Caki2 (cell line): ENCODE data around the gene CDK8. TPM values are rescaled to one million over a fixed set of nuclear protein-coding genes. Genes with fewer than 3 reads are reported as not detected.
"Not testable (repeated sequence)": the region's sequence is repeated elsewhere in the genome, so short reads cannot be mapped to it uniquely, and the experiment has no call there.

Source experiments
- DNase-seq: peaks from one replicate; pipeline ENCODE4 v3.0.0-alpha.2; 2015; ENCODE audit warnings: low read depth
- in situ Hi-C: cut with HindIII; loops from 2 replicates; pipeline ENCODE4 v1.10.0; 2016; ENCODE audit warnings: low sequenced_read_pairs, low pct_unique_long_range_greater_than_20kb, mixed read lengths
- total RNA-seq: library from RNA; depleted of rRNA; stranded (reverse); fragments of >200 nt; shearing (Covaris generic); gene quantifications from 2 replicates; pipeline ENCODE4 v1.2.3, GENCODE V29; 2014; ENCODE audit warnings: low replicate concordance

CDK8 gene
- total RNA-seq, 1 experiment from 2014 or later = 12.7 TPM

- no peak for DNase-seq
- in situ Hi-C loops = no loop called here
Measured at GRCh38 chr13:26247608-26248007, 6.3 kb upstream of the CDK8 start.

- in situ Hi-C loops = no loop called here
- DNase-seq = no peak
Measured at GRCh38 chr13:26249551-26249950, 4.4 kb upstream of the CDK8 start.

- in situ Hi-C loops, DNase-seq: not testable (repeated sequence)
Measured at GRCh38 chr13:26252006-26252405, 1.9 kb upstream of the CDK8 start.

GRCh38 chr13:26253262-26253786, 605 bp upstream of the CDK8 start:
- DNase-seq = no peak
- in situ Hi-C loops = no loop called here

GRCh38 chr13:26254583-26255111, 718 bp downstream of the CDK8 start:
- DNase-seq = peak; percentile 30
- in situ Hi-C loops = no loop called here

DNA sequence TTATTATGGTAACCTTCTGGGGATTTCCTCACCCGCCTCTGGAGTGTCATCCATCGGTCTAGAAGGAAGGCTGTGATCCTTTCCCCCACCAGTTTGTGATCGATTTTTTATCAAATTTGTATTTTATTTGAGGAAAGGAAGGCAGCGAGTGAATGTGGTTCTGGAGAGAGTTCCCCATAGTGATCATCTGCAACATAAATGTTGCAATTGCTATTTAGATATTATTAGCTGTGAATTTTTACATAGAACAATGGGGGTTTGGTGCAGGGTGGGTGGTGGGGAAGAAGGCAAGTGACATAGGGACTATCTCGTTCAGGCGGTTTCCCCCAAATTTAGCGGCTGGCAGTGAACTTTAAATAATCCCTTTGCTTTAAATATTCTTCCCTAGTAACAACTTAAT, 1.2 kb downstream of the CDK8 start:
- DNase-seq = peak; percentile 1

DNA sequence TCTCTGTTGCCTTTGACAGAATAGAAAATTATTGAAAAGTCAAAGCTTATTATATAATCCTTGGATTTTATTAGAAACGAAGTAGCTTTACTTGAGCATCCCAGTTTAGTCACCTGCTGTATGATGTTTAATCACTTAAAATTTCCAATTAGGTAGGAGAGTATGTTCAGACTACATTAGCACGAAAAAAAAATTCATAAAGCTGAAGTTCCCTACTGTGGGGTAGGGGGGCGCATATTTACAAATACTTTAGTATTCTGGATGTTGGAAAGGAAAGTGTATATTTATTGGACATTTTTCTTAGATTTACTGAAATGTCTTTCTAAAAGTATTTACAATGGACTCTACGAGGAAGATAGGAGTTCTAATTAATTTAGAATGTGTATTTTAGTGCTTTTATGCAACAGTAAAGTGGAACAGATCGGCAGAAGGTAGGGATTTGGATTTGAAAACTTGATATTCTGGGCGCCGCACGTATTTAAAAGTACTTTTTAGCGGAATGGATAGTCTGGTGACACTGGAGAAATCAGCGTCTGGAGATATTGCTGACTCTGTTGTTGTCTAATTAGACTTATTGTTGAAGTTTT, 1.9 kb downstream of the CDK8 start:
- no peak for DNase-seq
- in situ Hi-C loops = no loop called here

More for the DNA sequence above, 1.2 kb downstream of the CDK8 start:
- in situ Hi-C loops = no loop called here

- no peak for DNase-seq
- in situ Hi-C loops = no loop called here
Measured at GRCh38 chr13:26257049-26257448, 3.1 kb downstream of the CDK8 start.

DNA sequence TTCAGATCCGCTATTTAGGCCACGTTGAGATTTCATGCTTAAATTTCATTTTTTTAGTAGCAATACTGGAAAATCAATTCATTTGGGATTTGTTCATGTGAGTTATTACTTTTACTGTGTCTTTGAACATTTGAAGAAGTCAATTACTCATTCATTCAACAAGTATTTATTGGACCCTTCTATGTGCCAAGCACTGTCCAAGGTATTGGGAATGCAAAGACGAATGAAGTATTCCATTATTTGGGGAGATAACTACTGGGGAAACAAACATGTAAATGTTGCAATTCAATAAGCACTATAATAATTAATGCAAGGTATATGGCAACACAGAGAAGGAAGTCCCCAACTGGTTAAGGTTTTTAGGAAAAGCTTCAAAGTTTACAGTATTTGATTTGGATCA, 5.7 kb downstream of the CDK8 start:
- DNase-seq = no peak
- in situ Hi-C loops = no loop called here

GRCh38 chr13:26262156-26262555, 8.2 kb downstream of the CDK8 start:
- in situ Hi-C loops = no loop called here
- DNase-seq = no peak

DNA sequence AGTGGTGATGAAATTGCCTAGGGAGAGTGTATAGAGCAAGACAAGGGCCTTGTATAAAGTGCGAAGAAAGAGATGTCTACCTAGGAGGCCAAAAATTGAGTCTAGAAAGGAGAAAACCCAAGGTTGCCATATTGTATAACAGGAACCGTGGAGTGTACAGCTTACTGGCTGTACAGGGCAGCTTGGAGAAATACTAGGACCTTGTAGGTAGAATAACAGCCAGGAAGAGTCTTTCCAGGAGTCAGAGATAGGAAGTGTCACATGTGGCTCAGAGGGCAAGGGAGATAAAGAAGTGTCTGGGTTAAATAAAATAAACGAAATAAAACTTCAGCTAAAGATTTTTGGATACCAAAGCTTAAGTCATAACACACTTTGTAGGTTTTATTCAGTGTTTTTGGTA, 12.4 kb downstream of the CDK8 start:
- DNase-seq = no peak
- in situ Hi-C loops = no loop called here

DNA sequence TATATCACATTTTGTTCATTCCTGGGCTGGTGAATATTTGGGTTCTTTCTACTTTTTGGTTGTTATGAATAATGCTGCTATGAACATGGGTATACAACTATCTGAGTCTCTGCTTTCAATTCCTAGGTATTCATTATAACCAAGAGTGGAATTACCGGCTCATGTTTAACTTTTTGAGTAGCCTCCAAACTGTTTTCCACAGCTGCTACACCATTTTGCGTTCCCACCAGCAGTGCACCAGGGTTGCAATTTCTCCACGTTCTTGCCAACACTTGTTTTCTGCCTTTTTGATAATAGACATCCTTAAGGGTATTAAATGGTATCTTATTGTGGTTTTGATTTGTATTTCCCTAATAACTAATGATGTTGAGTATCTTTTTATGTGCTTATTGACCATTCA, 16.8 kb downstream of the CDK8 start:
- in situ Hi-C loops = no loop called here
- DNase-seq = no peak

GRCh38 chr13:26272621-26273020, 18.7 kb downstream of the CDK8 start:
- no peak for DNase-seq

GRCh38 chr13:26280295-26280694, 26.4 kb downstream of the CDK8 start:
- in situ Hi-C loops = no loop called here
- DNase-seq = no peak

More at GRCh38 chr13:26272621-26273020, 18.7 kb downstream of the CDK8 start:
- in situ Hi-C loops = no loop called here

DNA sequence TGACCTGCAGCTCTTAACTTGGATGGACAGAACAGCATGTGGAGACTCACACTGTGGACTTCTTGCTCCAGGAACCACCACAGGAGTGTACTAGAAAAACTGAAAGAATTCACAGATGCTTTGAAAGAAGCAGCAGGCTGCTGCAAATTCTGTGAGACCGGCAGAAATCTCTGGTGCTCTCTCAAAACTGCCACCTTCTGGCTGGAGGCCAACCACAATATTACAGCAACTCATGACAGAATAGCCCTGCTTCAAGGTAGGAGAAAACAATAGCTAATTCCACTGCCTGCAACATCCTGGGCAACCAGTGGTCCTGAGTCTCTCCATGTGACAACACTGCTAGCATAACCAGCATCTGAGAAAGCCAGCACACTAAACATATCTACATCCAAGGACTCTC, 26.9 kb downstream of the CDK8 start:
- in situ Hi-C loops = no loop called here
- DNase-seq = no peak

DNA sequence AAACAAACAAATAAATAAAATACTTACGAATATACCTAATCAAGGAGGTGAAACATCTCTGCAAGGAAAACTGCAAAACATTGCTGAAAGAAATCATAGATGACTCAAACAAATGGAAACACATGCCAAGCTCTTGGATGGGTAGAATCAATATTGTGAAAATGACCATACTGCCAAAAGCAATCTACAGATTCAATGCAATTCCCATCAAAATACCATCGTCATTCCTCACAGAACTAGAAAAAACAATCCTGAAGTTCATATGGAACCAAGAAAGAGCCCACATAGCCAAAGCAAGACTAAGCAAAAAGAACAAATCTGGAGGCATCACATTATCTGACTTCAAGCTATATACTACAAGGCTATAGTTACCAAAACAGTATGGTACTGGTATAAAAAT, 32.0 kb downstream of the CDK8 start:
- in situ Hi-C loops, DNase-seq: not testable (repeated sequence)

DNA sequence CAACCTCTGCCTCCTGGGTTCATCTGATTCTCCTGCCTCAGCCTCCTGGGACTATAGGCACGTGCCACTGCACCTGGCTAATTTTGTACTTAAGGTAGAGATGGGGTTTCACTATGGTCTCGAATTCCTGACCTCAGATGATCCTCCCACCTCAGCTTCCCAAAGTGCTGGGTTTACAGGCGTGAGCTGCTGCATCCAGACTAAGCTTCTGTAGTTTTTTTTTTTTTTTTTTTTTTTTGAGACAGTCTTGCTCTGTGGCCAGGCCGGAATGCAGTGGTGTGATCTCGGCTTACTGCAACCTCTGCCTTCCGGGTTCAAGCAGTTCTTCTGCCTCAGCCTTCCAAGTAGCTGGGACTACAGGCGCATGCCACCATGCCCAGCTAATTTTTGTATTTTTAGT, 34.9 kb downstream of the CDK8 start:
- in situ Hi-C loops, DNase-seq: not testable (repeated sequence)

- in situ Hi-C loops = no loop called here
- DNase-seq = no peak
Measured at GRCh38 chr13:26295812-26296211, 41.9 kb downstream of the CDK8 start.

DNA sequence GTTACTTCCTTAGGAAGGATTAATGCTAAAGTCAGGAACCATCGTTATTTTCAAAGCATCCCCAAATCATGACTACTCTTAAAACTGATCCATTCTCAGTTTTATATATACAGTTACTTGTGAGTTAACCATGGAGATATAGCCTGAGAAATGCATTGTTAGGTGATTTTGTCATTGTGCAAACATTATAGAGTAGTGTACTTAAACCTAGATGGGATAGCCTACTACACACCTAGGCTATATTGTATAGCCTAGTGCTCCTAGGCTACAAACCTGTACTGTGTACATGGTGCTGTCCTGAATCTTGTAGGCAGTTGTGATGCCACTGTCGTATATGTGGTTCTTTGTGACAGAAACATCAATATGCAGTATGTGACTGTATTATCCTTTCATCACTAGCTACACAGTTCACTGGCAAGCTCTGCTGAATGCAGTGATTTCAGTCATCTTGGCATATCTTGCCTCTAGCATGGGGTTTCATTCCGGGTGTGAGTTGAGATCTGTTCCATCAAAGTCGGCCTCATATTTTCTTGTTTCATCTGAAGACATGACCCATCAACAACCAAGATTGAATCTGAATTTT, 45.3 kb downstream of the CDK8 start:
- in situ Hi-C loops = no loop called here

DNA sequence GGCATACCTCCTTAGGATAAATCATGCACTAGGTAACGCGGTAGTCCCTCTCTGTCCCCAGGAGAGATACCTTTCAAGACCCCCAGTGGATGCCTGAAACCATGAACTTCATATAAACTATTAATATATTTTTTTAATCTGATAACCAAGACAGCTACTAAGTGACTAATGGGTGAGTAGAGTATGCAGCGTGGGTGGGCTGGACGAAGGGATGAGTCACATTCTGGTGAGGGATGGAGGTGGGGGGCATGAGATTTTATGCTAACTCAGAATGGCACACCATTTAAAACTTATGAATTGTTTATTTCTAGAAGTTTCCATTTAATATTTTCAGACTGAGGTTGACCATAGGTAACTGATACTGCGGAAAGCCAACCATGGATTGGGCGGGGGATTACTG, 46.2 kb downstream of the CDK8 start:
- no peak for DNase-seq
- in situ Hi-C loops = no loop called here

More for the DNA sequence above, 45.3 kb downstream of the CDK8 start:
- no peak for DNase-seq
